Left renal pelvis (tissue), 4 donors: Measurements from ENCODE around the gene HOXB1. TPM values are rescaled to one million over a fixed set of nuclear protein-coding genes. Genes with fewer than 3 reads are reported as not detected.
"Not testable (repeated sequence)": the region's sequence is repeated elsewhere in the genome, so short reads cannot be mapped to it uniquely, and the experiment has no call there.

ENCODE experiments used
- DNase-seq, 4 donors: peaks; one replicate each; pipeline ENCODE4 v3.0.0-alpha.2; 2013; ENCODE audit warnings: low read depth in 4 of 4, low spot score in 3 of 4
- polyA plus RNA-seq, 4 donors: library from polyadenylated mRNA; unstranded; fragments of 120-200 nt; gene quantifications; one replicate each; pipeline ENCODE4 v1.2.1, GENCODE V29; 2013; ENCODE audit not compliant: insufficient read length in 4 of 4

HOXB1 gene
- polyA plus RNA-seq, 4 donors, result 0.21 to 0.75 (median 0.37) TPM; not detected in 1

DNA sequence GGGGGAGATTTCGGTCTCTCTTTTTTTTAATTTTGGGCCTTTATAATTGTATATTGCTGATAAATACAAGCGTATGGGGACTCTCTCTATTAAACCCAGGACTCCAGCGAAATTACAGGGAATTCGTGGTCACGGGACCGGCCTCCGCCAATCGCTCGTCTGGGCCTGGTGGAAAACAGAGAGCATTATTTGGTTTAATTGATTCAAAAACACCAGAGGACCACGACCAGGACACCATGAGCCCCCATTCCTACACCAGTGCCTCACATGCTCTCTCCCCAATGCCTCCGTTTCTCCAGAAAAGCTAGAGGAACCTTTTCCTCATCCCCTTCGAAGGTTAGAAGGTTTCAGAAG lies 14.2 kb upstream of the HOXB1 start, which contains the start of gene HOXB2:
HOXB2 (minus strand) TSS at position 88 of the 354 bp plus-strand sequence. CDS start 198 bp downstream, outside the sequence.
- DNase-seq, result no peak

DNA sequence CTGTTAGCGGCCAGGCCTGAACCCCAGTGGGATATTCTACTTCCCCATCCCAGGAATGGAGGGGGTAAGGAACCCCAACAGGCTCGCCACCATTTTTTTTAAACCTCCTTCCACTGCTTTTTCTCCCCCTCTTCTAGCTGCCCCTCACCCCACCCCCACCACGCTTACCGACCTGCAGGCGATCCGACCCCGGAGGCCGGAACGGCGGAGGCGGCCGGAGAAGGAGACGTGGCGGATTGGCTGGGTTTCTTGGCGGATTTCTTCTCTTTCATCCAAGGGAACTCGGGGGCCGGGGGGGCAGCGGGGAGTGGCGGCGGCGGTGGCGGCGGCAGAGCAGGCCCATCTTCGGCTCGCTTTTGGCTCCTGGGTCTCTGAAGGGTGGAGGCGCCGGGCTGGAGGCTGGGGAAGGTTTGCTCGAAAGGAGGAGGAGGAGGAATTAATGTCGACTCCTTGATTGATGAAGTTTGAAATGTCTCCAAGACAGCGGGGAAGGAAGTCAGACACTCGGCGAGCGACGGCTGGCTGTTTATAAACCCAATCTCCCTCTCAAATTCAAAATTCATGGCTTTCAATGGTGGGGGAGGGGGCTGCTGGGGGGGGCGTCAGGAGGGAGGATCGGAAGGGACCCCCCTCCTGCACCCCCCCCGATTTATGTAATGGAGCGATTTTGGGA lies 13.7 kb upstream of the HOXB1 start:
- no peak for DNase-seq

DNA sequence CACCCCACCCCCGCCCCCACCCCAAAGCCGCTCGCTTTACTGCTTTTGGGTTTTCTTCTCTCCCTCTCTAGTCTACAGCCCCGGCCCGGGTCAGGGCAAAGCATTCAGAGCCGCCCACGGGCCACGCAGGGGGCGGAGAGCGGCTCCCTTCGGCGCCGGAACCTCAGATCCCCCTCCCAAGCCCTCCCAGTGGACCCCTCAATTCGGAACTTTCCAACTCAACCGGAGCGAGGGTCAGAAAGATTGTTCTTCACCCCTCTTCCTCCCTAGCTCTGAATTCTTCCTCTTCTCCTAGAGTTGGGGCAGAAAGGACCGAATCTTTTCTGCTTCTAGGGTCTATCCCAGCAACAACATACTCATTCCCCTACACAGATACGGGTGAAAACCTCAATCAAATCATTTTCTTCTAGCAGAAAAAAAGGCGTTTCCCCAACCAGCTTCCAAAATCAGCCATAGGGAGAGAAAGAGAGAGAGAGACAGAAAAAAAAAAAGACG lies 13.1 kb upstream of the HOXB1 start:
- no peak for DNase-seq

DNA sequence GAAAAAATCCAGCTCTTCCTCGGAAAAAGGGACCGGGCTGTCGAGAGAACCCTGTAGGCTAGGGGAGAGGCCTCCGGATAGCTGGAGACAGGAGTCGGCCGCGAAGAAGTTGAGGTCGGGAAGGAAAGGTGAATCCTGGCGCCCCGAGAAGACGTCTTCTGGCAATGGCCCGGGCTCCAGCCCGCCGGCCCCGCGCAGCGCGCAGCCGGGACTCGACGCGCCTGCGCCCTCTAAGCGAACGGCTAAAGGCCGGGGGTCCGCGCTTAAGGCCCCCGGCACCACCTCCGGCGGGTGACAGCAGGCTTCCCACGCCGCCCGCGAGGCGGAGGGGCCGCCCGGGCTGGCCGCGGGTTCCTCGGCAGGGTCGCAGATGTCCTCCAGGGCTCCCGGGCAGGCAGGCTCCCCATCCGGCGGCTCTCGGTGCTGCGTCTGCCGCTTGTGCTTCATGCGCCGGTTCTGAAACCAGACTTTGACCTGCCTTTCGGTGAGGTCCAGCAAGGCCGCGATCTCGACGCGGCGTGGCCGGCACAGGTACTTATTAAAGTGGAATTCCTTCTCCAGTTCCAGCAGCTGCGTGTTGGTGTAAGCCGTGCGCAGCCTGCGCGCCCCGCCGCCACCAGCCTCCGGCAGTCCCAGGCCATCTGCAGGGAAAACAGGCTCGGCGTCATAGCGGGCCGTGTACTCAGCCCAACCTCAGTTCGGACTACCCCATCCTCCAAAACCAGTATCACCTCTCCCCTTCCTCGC lies 12.5 kb upstream of the HOXB1 start:
- DNase-seq, result no peak

DNA sequence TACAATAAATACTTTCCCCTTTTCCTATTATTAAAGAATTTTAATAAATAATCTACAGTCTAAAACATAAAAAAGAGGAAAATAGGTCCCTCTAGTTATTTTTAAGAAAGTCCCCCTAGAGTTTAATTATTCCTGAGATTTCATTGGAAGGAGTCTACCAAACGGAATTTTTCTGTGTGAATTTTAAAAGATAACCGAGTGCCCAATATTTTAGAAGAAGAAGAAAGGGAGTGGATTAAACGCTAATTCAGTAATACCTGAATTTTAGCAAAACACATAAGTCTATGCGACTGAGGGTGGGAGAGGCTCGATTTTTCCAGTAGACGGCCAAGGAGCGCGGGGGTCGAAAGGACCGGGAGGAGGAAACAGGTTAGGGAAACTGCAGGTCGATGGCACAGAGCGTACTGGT lies 11.9 kb upstream of the HOXB1 start:
- DNase-seq, result no peak

DNA sequence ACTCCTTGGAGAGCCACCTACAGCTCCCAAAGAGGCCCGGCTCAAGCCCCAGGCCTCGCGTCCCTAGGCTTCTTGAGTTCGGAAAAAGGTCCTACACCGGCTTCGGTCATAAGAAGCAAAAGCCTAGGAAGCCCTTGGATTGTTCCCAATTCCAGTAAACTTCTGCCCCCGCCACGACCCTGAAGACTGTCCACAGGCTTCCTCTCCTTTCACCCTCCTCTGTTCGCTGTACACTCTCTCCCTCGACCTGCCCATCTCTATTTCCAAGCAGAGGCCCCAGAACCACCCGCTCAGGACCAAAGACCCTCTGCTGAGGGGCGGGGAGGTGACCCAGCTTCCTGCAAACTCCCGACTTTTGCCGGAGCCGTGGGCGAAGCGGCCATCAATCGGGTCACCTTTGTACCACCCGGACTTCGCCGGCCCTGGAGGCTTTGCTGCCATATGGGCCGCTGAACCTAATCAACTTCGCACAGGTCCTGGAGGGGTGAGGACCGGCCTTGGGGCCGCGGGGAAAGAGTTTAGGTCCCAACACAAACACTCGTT lies 11.4 kb upstream of the HOXB1 start:
- DNase-seq, result no peak

DNA sequence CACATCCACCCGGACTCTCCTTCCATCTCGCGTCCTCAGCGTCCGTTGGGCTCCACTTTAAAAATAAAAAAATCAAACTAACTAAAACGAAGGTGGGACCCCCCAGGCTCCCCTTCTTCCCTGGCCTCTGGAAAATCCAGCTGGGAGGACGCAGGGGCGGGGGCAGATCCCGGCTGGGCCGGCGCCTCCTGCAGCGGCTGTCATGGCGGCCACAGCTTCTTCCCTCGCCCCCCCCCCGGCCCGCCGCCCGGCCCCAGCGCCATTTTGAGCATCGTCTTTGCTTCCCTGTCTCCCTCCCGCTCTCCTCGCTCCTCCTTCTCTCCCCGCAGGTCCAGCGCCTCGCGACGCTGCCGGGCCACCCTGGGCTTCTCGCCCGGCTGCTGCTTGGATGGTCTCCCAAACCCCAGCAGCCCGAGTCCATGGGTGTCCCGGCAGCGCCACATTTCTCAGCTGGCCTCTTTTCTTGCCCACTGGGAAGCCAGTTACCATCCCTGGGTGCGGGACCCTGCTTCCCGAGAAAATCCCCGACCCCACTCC lies 10.8 kb upstream of the HOXB1 start:
- no peak for DNase-seq

DNA sequence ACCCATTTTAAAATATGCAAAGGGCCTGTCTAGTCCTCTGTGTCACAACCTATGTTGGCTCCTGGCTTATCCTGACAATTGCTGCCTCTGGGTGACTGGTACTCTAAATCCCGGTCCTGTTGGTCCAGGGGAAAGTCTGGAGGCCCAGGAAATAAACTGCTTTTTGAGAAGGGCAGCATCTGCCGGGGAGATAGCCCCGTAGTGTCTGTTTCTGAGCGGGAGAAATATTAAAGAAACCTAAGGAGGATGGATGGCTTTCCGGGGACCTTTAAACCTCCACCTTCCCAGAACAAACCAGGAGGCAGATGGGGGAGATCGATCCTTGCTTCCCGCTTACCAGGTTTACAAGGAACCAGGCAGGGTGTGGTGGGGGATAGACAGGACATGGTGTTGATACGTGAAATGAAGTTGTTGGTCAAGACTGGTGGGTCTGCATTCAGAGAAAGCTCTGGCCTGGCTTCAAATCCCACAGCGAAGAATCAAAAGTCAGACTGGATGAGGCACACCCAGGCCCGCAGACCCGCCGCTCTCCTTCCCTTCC lies 10.3 kb upstream of the HOXB1 start:
- DNase-seq, result no peak

DNA sequence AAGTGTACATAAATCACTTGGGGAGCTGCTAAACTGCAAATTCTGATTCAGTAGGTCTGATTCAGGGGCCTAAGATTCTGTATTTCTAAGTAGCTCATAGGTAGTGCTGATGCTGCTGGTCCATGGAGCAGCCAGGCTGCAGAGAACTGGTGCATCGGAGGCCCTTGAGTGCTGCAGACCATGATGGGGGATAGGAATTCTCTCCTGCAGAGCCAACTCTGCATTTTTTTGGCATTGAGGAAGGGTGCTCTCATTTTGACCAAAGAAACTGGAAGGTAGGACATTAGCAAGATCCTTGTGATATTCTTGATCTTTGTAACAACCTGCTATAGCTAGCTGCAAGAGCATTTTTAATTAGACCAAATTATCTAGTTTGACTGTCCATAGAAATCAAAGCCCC lies 9.4 kb upstream of the HOXB1 start:
- DNase-seq, result no peak

DNA sequence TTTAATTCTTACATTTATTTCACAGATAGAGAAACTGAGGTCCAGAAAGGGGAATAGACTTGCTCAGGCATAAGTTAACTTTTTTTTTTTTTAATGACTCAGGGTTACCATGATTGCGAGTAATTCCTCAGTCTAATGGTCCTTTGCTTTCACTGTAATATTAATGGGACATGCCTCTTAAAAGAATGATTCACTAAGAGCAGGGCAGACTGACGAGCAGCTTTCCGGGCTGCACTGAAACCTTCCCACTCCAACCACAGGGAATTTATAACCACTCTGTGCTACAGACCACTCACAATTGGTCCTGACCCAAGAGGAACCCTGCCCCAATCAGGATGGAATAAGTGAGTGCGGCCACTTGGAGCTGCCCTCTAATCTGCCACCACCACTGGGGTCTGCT lies 8.4 kb upstream of the HOXB1 start:
- no peak for DNase-seq

DNA sequence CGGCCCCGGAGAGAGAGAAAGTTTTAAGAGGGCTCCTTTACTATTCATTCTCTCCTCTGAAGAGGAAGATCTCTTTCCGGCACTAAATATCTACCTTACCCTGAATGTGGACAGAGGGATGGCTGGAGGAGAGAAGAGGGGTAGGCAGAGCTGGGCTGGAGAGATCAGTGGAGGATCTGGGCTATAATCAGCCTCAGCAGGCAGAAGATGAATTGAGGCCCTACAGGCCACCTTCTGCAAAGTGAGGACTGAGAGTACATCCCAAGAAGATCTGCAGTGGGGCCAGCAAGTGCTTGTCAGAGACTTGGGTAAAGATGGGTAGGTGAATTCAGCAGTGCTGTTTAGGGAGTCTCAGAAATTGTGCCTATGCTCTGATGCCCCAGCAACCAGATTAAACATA lies 6.5 kb upstream of the HOXB1 start:
- no peak for DNase-seq

DNA sequence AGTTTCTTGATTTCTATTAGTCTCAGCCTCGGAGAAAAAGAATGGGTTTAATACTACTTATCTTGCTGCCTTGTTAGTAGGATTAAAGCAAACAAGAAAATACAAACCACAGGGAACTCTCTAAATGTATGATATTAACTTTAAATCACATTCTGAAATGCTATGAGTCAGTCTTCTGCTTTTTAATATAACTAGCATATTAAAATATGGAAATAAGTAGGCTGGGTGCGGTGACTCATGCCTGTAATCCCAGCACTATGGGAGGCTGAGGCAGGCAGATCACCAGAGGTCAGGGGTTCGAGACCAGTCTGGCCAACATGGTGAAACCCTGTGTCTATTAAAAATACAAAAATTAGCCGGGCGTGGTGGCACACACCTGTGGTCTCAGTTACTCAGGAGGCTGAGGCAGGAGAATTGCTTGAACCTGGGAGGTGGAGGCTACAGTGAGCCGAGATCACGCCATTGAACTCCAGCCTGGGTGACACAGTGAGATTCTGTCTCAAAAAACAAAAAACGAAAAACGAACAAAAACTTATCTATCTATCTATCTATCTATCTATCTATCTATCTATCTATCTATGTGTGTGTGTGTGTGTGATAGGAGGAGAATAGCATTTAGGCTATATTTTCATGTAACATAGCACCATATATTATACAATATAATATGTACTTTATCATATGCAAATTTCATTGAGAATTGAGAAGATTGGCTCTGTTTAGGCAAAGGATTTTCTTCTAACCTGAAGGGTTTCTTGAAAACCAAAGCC lies 5.2 kb upstream of the HOXB1 start:
- not testable (repeated sequence) for DNase-seq

DNA sequence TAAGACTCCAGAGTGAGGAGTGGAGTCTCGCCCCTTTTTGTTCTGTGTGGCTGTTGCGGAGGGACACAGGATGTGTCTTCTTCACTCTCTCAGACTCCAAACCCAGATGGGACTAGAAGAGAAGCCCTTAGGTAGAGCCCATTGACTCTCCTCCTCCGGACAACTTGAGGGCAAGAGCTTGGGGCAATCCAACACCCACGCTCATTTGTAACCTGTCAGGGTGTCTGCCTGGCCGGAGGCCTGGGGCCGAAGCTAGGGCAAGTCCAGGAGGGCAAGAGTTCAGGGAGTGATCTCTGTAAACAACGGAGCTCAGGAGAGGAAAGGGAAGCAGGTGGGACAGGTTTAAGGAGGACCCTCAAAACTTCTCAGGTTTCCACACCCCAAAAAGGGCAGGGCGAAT lies 1.4 kb upstream of the HOXB1 start:
- no peak for DNase-seq

DNA sequence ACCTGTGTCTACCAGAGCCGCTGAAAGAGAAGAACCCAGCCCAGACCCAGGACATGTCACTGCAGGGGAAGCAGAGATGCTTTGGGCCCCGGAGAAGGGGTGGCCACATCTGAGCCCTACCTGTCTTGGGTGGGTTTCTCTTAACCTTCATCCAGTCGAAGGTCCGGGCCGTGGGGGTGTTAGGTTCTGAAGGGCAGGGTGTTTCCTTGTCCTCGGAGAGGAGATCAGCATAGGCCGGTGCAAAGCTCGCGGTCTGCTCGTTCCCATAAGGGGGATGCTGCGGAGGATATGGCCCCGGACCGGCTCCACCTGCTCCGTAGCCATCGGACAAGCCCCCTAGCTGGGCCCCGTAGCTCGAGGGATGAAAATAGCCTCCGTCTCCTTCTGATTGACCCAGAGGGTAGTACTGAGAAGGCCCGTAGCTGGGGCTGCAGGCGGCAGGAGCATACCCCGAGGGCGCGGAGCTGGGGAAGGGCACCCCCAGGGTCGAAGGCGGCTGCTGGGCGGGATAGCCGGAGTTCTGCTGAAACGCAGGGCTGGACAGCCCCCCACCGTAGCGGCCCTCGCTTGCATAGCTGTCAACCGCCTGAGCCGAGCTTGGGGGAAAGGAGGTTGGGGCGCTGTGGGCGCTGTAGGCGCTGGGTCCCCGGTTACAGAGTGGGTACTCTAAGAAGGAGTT lies 464 bp downstream of the HOXB1 start:
- no peak for DNase-seq

DNA sequence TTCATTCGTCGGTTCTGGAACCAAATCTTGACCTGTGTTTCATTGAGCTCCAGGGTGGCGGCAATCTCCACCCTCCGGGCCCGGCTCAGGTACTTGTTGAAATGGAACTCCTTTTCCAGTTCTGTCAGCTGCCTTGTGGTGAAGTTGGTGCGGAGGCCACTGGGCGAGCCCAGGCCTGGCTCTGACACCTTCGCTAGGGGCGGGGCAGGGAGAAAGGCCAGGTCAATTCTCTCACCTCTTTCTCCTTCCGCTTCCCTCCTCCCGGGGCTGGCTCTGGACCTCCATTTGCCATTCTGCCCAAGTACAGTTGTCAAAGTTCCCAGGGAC lies 1.2 kb downstream of the HOXB1 start:
- no peak for DNase-seq

DNA sequence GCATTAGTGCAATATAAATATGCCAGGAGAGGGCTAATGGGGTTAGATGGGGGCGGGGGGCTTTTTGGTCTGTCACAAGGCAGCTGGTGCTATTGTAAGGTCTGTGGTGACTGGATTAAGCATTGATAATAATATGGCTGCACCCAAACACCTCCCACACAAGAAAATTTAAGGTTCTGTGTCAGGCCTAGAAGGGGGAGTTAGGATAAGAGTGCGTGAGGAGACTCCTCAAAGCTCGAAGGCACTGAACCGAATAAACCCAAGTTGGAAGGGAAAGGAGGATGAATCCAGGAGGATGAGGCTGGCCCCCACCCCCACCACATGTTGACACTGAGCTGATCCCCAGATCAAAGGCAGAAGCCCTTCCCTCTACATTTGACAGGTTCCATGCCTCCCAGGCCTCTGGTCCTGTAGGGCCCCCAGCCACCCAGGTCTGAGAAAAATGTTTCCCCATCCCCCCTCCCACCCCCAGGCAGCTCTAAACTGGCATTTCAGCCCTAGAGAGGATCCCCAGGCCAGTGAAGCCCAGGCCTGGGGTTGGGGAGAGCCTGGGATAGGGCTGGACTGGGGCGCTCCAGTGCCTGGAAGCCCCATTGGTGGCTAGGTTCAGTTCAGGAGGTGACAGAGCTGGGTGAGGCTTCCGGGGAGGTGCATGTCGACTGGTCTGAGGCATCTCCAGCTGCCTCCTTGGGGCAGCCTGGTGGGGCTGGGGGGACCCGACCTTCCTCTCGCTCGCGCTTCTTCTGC lies 1.7 kb downstream of the HOXB1 start:
- DNase-seq, result no peak

DNA sequence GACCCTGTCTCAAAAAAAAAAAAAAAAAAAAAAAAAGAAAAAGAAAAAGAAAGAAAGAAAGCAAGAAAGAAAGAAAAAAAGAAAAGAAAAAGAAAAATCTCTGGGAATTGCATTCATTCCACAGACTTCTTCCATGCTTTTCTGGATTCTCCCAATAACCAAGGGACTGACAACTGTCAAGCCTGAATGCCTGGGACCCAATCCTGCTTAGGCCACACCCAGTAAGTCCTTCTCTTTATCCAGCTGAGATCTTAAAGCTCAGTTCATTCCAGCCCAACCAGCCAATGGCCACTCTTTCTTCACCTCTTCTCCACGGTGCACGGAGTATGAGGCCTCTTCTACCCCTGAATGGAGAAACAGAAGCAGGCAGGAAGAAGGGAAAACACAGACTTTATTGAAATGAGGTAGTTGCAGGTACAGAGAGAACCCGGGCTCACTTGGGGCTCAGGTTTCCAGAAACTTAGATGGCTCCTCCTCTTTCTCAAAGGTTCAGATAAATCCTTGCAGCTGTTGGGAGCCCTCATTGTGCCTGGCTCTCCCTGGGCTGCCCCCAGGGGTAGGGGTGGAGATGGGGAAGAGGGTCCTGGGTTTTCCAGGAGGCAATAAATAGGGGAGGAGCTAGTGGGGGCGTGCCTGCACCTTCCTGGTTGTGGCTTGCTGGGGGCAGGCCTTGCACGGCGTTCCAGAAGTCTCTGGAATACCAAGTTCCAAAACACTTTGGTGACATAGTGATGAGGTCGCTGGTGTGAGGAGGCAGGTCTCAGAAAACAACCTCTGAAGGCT lies 2.5 kb downstream of the HOXB1 start:
- DNase-seq, result no peak

DNA sequence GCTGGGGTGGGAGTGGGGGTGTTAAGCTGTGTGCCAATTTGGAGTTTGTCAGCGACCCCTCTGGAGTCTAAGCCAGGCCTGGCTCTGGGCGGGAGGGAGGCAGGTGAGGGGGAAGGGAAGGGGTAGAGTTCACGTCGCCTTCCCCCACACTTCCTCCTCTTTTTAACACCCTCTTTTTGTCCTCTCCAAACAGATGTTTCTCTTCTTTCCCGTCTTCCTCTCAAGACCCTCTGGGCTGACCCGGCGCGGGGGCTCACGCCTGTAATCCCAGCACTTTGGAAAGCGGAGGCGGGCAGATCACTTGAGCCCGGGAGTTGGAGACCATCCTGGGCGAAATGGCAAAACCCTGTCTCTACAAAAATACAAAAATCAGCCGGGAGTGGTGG lies 3.3 kb downstream of the HOXB1 start:
- DNase-seq, result no peak
